ENCODE measurements around the gene SECTM1. TPM values are rescaled to one million over a fixed set of nuclear protein-coding genes. Genes with fewer than 3 reads are reported as not detected.
A peak's percentile ranks its signal among the peaks of the same experiment; 100 is the strongest.

Gene SECTM1
- total and polyA plus RNA-seq, 9 of the 15 experiments (the other 6 are each of a cell fraction or from before 2014, with no cell fraction given): 0.11 to 0.46 (median 0.18) TPM; not detected in 6

GRCh38 chr17:82314727-82315605 lies 18.6 kb downstream of the SECTM1 start (continued):
- no peak for TF ChIP-seq YY1 (IDR thresholded peaks at IDR 0.05; ENCODE audit: borderline replicate concordance in 1 of 3, control insufficient read depth in 1 of 3, extremely low read depth in 1 of 3, insufficient read depth in 3 of 3, insufficient read length in 1 of 3, insufficient replicate concordance in 2 of 3, low read depth in 1 of 3, low read length in 2 of 3)
- peak; percentile 36; the same call in 1 of the 2 replicates for TF ChIP-seq SPI1 (IDR thresholded peaks at IDR 0.05; ENCODE audit: borderline replicate concordance, low read depth, low read length)
- peak; percentile 26; the same call in 1 of the 2 replicates for TF ChIP-seq ZNF436 (CRISPR knock-in tag; IDR thresholded peaks at IDR 0.05)
- TF ChIP-seq ZBTB9 (CRISPR knock-in tag; IDR thresholded peaks at IDR 0.05): no peak
- 0 out of 2 replicates have a peak, but pooled peaks have one; percentile 21 for TF ChIP-seq L3MBTL2 (IDR thresholded peaks at IDR 0.05)
- TF ChIP-seq PCBP1 (IDR thresholded peaks at IDR 0.05; ENCODE audit: low read depth, low read length, poor library complexity, severe bottlenecking): peak; percentile 20
